GM19193 (cell line): ENCODE results near the gene RALGAPA2.
A peak's percentile ranks its signal among the peaks of the same experiment; 100 is the strongest.

ENCODE experiments used
- POLR2A ChIP-seq: IDR thresholded peaks from 4 replicates; pipeline ENCODE4 v1.6.1; 2011; ENCODE audit not compliant: insufficient read depth, insufficient read length; ENCODE audit errors: extremely low read depth

Gene RALGAPA2

GRCh38 chr20:20712474-20713243, at the start of gene RALGAPA2:
TSS of gene RALGAPA2 (minus strand) at chr20:20712644. CDS start at chr20:20712480, 164 bp downstream.
- peak; percentile 31 for TF ChIP-seq POLR2A

GRCh38 chr20:20761301-20761700, 48.9 kb upstream of the RALGAPA2 start:
- no peak for TF ChIP-seq POLR2A

- TF ChIP-seq POLR2A: no peak
These were observed 46.7 kb upstream of the RALGAPA2 start for GRCh38 chr20:20759132-20759531.

- no peak for TF ChIP-seq POLR2A
These were observed 43.4 kb upstream of the RALGAPA2 start for GRCh38 chr20:20755674-20756319.

DNA sequence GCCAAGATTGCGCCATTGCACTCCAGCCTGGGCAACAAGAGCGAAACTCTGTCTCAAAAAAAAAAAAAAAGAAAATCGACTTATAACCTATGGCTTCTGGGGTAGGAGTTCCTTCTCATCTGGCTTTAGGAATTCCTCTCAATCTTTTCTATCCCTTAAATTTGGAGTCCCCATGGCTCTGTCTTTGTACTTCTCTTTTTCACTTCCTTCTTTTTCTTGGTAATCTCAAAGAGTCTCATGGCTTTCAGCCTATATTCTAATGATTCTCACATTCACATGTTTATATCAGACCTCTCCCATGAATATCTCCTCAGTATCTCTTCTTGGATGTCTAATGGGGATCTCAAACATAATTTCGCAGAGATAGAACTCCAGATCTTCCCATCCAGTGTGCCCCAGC, 42.8 kb upstream of the RALGAPA2 start:
- TF ChIP-seq POLR2A: no peak

DNA sequence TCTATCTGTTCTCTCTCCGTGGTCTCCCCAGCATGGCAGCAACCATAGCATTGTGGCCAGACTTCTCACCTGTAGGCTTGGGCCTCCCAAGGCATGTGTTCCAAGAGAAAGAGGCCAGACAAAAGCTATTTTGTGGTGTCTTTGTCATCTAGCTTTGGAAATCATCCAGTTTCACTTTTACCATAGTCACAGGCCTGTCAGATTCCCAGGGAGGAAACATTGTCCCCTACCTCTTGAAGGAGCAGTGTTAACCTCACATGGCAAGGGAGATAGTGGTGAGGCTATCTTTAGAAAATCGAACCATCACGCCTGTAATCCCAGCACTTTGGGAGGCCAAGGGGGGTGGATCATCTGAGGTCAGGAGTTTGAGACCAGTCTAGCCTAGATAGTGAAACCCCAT, 42.3 kb upstream of the RALGAPA2 start:
- TF ChIP-seq POLR2A: no peak

DNA sequence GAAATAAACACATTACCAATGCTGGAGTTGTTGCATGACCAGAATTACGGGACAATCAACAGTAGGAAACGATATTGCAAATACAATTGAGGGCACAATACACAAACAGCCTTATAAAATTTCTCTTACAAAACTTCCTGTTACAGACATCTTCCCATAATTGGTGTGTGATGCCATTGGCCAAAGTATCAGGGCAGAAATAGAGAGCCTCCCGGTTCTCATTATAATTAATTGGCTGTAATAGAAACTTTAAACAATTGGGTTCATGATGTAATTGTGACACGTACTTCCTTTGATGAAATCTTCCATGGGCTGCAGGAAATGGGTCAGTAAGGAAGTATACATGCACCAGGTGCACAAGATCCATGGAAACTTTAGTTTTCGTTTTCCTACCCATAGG, 40.3 kb upstream of the RALGAPA2 start:
- no peak for TF ChIP-seq POLR2A

DNA sequence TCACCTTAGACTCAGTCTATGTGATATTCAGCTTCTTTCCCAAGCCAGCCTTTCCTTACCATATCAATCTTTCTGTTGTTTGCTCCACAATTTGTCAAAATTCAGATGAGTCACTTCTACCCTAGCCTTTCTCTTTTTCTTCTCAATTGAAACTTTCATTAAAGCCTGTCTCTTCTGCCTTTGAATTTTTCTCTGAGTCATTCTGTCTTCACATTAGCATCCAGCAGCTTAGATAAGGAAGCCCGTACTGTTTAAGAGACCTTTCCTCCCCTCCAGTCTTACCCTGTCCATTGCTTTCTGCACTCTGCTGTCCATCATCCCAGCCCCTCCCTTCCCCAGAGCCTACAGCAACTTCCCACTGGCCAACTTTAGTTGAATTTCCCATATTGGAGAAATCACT, 34.9 kb upstream of the RALGAPA2 start:
- TF ChIP-seq POLR2A: no peak

DNA sequence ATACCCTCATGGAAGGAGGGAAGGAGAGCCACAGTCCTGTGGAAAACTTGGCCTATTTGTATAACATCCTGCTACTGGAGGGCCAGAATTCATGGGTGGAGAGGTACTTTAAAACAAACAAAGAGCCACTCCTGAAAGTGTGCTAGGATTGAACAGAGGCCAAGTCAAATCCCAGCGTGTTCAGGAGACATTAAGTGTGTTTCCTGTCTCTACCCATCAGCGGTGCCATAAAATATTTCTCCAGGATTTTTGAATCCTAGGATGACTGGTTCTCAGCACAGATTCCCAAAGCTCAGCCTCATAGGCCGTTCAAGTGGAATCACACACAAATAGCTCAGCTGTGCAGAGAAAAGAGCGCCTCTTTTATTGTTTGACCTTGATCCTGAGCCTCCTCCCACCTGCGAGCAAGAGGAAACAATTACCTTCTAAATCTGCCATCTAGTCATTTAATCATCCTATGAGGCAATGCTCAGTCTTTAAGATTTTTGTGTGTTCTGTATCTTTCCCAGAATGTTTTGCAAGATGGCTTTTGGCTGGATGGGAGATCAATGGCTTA, 31.8 kb upstream of the RALGAPA2 start:
- no peak for TF ChIP-seq POLR2A

DNA sequence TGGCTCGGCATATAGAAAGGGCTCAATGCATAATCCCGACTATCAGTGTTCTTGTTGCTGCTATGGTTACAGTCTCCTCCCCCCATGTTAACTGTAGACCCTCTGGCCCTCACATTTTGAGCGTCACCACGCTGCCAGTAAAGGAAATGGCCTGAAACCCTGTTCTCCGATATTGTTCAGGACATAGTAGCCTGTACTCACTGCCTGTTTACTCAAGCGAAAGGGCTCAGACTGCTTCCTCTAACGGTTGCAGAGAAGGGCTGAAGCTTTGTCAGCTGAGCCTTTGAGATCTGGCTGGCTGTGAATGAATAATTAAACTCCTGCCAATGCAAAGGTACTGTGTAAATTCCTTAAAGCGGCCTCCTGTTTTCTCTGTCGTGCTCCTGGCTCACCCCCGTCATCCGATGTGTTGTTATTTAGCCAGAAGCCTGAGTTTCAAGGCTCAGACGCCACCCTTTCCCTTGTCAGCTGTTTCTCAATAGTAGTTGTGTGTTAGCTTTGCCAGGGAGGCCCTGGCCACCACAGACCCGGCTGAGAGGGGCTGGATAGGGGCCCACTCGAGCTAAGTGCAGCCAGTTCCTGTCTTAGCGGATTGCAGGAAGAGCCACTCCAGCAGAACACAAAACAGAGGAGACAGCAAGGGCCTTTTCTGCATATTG, 31.2 kb upstream of the RALGAPA2 start:
- no peak for TF ChIP-seq POLR2A

DNA sequence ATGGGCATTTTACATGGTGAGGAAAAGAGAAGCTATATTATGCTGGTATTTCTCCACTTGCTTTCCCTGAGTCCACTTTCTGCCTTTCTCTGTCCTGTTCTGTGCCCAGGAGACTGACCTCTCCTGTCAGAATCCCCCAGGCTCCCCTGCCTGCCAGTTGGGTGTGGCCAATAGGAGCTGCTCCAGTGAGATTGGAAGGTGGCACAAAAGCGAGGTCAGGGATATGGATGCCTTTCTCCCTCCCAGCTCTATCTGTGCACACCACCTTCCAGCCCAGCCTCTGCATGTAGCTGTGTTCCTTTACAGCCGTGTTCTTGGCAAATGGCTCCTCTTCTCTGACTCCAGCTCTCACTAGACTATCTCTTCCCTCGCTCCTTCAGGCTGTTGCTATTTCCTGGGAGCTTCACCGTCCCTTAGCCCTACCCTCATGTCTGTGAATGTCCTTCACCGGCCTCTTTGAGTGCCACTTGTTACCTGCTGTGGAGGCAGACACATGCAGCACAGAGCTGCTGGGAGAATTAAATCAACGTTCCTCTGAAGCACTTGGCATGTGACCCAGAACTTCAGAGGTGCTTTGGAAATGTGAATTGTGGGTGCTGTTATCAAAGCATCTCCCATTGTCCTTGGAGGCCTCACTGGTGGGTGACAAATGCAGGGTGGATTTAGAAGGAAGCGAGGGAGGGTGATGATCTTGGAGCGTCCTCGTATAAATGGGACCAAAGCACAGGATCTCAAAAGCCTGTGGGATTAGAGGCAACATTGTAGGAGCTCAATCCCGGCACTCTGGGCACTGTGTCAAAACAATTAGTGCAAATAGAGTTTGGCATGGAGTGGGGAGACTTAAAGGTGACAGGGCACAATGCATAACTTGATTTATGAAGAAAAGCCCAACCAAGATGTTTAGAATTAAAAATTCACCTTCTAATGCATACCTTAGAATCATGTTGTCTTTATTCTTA, 28.9 kb upstream of the RALGAPA2 start:
- TF ChIP-seq POLR2A: no peak

DNA sequence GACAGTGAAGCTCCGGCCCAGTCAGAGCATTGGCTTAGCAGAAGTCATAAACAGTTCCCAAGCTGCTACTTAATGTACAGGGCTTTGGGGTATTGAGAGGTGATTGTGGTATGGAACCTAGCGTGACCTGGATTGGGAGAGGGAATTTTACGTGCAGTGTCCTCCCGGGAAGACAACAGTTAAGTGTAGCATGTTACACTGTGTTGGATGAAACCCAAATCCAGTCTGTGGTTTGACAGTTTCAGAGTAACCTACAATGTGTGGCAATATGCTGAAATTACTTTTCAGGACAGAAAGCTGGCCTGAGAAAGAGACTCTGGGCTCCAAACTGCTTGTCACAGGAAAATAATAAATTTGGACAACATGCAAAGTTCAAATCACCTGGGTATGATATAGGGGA, 28.1 kb upstream of the RALGAPA2 start:
- TF ChIP-seq POLR2A: no peak

DNA sequence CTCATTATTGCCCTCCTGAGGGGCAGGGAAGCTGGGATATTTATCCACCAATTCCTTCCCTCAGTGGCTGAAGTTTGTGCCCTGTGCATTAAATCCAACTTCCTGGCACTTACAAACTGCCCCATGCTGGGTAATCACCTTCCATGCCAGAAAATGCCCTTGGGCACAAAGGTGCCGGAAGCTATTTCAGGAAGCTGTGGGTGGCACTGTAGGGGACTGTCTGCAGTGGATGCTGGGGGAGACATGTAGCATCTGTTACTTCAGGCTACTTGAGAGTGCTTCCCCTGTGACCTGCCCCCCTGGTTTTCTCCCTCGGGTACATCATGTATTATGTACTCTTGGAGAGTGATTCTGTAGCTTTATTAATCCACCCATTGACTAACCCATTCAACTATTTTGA, 24.7 kb upstream of the RALGAPA2 start:
- TF ChIP-seq POLR2A: no peak

- TF ChIP-seq POLR2A: no peak
These were observed 23.9 kb upstream of the RALGAPA2 start for GRCh38 chr20:20736303-20736702.

- no peak for TF ChIP-seq POLR2A
These were observed 22.1 kb upstream of the RALGAPA2 start for GRCh38 chr20:20734475-20734948.

- TF ChIP-seq POLR2A: no peak
These were observed 21.5 kb upstream of the RALGAPA2 start for GRCh38 chr20:20733943-20734342.
